Right lobe of liver (tissue), 6 donors: ENCODE data around the gene FAM47E. TPM values are rescaled to one million over a fixed set of nuclear protein-coding genes. Genes with fewer than 3 reads are reported as not detected.

ENCODE experiments used
- ATAC-seq, 4 donors: fragments of 200-7000 bp; cut with Tn5 transposase; one replicate each; pipeline ENCODE4 v1.9.1; 2020; ENCODE audit warnings: mild to moderate bottlenecking in 4 of 4, moderate library complexity in 4 of 4
- DNase-seq, 3 donors: peaks; one replicate each; pipeline ENCODE4 v3.0.0-alpha.2; 2020
- H3K27ac ChIP-seq, 3 donors: fragments of 200-600 bp; one replicate each; pipeline ENCODE4 v1.8.0; 2022
- H3K27me3 ChIP-seq, 2 donors: fragments of 200-600 bp; one replicate each; pipeline ENCODE4 v1.8.0; 2022
- H3K36me3 ChIP-seq, 4 donors: fragments of 200-600 bp; sonication (generic) in 1 of 4; one replicate each; pipeline versions ENCODE4 v1.5.1 to v1.8.0; 2017 to 2022; ENCODE audit warnings: control low read depth in 1 of 4
- H3K4me1 ChIP-seq, 4 donors: fragments of 200-600 bp; sonication (generic) in 1 of 4; one replicate each; pipeline versions ENCODE4 v1.5.1 to v1.8.0; 2017 to 2022; ENCODE audit warnings: control low read depth in 1 of 4
- H3K4me3 ChIP-seq, 3 donors: fragments of 200-600 bp; one replicate each; pipeline ENCODE4 v1.8.0; 2022
- H3K9me3 ChIP-seq, 4 donors: fragments of 200-600 bp; sonication (generic) in 1 of 4; one replicate each; pipeline versions ENCODE4 v1.5.1 to v1.8.0; 2017 to 2022; ENCODE audit warnings: control low read depth in 1 of 4
- POLR2A ChIP-seq: fragments of 450-650 bp; IDR thresholded peaks from one replicate; pipeline ENCODE4 v1.6.1; 2017; ENCODE audit warnings: antibody characterized with exemption, mild to moderate bottlenecking
- WGBS: methylation state at CpG from one replicate; pipeline ENCODE4 v1.1.6; 2018; ENCODE audit warnings: low coverage, low lambda C conversion rate; ENCODE audit not compliant: insufficient coverage; ENCODE audit errors: missing lambda C conversion rate; 5-methylcytosine and 5-hydroxymethylcytosine counted together
- intact Hi-C, 2 donors: fragments of 100-400 bp; cut with DNase I; formaldehyde crosslinking; loops; one replicate each; pipeline versions ENCODE4 v1.11.2 to v1.14.1; 2022
- total RNA-seq, 6 experiments: library from RNA; depleted of rRNA in 2 of 6; stranded (reverse); fragments of >200 nt in 2 of 6; fragmentation: NEBNext Ultra II Directional in 3 of 6; extraction: Animal tissue kit (Norgen Biotek cat#: 25700) in 3 of 6; gene quantifications; one replicate each; pipeline versions ENCODE4 v1.1.0 to v1.2.4, GENCODE V29; 2016 to 2023
- TF ChIP-seq, protein P1 (sequence below), 4 donors: fragments of 200-600 bp in 3 of 4; fragments of 450-650 bp in 1 of 4; IDR thresholded peaks; one replicate each; pipeline versions ENCODE4 v1.5.1 to v1.8.0; 2016 to 2022; ENCODE audit warnings: antibody characterized with exemption in 4 of 4, mild to moderate bottlenecking in 2 of 4
- donor health status: DM: no; HTN: yes; CAD: no.
- donor health status: DM: no; HTN: no; CAD: no.
- donor health status: DM: no; HTN: no; CAD: no.
- donor health status: DM: no; HTN: yes; CAD: no.
- donor health status: DM: no; HTN: yes; CAD: no.

The FAM47E gene
- total RNA-seq, 6 experiments from 2014 or later: 1.2 to 5.0 (median 2.9) TPM

DNA sequence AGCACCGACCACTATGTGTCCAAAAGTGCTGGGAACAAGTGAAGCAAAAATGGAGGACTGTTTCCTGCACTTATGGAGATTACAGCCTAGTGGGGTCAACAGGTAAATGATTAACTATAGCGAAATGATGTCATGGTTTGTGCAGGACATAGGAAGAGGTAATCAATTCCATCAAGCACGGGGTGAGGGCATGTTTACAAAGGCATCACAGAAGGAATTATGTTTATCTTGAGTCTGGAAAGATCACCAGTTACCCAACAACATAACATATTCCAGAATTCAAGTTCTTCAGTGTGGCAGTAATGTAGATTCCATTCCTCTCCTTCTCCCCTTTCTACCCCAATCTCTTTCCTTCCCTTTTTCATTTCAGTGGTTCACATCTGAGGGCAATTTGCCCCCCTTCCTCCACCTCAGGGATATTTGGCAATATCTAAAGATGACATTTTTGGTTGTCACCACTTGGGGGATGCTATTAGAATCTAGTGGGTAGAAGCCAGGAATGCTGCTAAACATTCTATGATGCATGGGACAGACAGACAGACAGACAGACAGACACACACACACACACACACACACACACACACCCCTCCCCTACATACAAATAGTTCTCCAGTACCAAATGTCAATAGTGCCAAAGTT is 24.1 kb downstream of the FAM47E start:
- H3K36me3 ChIP-seq: no peaks in the 10 kb centered on the region
- H3K27me3 ChIP-seq: no peaks in the 10 kb centered on the region
- DNase-seq: peak in 1 of 3 donors; percentile 60
- peak; percentile 64 to 80 (median 70) for ATAC-seq
- H3K9me3 ChIP-seq: no peaks in the 10 kb centered on the region
- 18% methylated on average over 3 of the region's 3 CpGs for WGBS
- peak overlapping the region; percentile 76 to 97 (median 93) for H3K27ac ChIP-seq
- peaks cover 2 to 66% (median 19%) of the 10 kb centered on the region in 4 donors for H3K4me1 ChIP-seq
- no peak overlapping the region for H3K4me3 ChIP-seq
- intact Hi-C loops: no loop called here
- TF ChIP-seq POLR2A: no peak
- TF ChIP-seq, protein P1, sequence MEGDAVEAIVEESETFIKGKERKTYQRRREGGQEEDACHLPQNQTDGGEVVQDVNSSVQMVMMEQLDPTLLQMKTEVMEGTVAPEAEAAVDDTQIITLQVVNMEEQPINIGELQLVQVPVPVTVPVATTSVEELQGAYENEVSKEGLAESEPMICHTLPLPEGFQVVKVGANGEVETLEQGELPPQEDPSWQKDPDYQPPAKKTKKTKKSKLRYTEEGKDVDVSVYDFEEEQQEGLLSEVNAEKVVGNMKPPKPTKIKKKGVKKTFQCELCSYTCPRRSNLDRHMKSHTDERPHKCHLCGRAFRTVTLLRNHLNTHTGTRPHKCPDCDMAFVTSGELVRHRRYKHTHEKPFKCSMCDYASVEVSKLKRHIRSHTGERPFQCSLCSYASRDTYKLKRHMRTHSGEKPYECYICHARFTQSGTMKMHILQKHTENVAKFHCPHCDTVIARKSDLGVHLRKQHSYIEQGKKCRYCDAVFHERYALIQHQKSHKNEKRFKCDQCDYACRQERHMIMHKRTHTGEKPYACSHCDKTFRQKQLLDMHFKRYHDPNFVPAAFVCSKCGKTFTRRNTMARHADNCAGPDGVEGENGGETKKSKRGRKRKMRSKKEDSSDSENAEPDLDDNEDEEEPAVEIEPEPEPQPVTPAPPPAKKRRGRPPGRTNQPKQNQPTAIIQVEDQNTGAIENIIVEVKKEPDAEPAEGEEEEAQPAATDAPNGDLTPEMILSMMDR (IDR thresholded peaks at IDR 0.05): no peak

DNA sequence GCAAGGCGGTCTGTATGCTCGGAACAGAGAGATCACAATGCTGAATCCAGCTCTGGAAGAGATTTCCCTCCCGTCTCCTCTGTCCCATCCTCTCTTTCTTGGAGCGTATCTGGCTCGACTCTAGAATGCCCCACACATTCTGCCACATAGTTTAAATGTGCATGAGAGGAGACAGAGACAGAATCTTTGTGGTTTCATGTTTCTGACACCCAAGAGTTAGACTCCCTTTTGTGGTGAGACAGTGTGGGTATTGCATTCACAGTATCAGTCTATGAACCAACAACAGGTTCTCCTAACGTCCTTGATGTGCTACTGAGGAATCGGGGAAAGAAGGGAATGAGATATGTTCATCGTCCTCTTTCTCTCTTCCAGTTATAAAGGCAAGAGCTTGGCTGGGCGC is 25.3 kb downstream of the FAM47E start:
- no peaks in the 10 kb centered on the region for H3K36me3 ChIP-seq
- intact Hi-C loops: no loop called here
- no peak for DNase-seq
- no peaks in the 10 kb centered on the region for H3K9me3 ChIP-seq
- no peak for ATAC-seq
- no peak overlapping the region for H3K4me3 ChIP-seq
- WGBS: 77% methylated on average over 6 of the region's 9 CpGs
- no peak for TF ChIP-seq POLR2A
- TF ChIP-seq, protein P1 (IDR thresholded peaks at IDR 0.05): no peak
- no peaks in the 10 kb centered on the region for H3K27me3 ChIP-seq
- H3K27ac ChIP-seq: peak overlapping the region; percentile 78 to 97 (median 93)
- H3K4me1 ChIP-seq: peaks cover 2 to 74% (median 24%) of the 10 kb centered on the region in 4 donors

DNA sequence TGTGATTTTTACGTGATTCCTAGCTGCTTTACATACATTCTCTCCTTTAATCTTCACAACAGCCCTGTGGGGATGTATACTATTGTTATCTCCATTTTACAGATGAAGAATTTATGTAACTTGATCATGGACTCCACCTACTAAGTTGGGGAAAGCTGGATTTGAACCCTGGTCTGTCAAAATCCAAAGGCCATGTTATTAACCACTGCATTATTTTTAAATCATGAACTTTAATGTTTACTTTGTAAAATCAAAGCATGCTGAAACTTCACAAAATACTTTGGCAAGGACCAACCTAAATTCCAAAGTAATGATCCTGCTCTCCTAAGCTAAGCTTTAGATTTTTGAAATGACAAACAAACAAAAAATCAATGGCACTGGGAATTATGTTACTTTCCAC is 26.1 kb downstream of the FAM47E start:
- TF ChIP-seq POLR2A: no peak
- Histone ChIP-seq H3K27ac (peak overlapping the region; percentile 78 to 97 (median 93)), H3K36me3 (no peaks in the 10 kb centered on the region), H3K27me3 (no peaks in the 10 kb centered on the region), H3K9me3 (no peaks in the 10 kb centered on the region), H3K4me1 (peaks cover 2 to 66% (median 23%) of the 10 kb centered on the region in 4 donors), H3K4me3 (no peak overlapping the region)
- intact Hi-C loops: no loop called here
- DNase-seq (no peak), ATAC-seq (peak; percentile 26 to 45 (median 43))
- 43% methylated on average over 1 of the region's 1 CpG for WGBS

DNA sequence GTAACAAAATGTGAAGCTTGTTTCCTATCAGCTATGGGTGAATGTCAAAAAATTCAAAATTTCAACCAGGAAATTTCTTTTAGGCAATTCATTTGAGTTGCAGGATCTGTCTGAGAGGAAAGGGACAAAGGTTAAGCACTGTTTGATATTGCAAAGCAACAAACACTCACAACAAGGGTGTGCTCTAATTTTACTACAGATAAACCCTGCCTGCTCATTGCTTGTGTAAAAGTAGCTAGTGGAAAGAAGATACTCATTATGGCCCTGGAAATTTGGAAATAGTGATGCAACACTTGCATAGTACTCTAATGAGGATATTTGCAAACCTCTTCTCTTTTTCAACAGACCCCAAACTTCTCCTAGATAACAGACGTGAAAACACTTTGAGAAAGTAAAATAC is 27.1 kb downstream of the FAM47E start:
- intact Hi-C loops: no loop called here
- ATAC-seq: peak; percentile 60 to 76 (median 67)
- peak overlapping the region; percentile 78 to 97 (median 93) for H3K27ac ChIP-seq
- no peaks in the 10 kb centered on the region for H3K36me3 ChIP-seq
- H3K4me3 ChIP-seq: no peak overlapping the region
- H3K27me3 ChIP-seq: no peaks in the 10 kb centered on the region
- H3K4me1 ChIP-seq: peaks cover 2 to 60% (median 20%) of the 10 kb centered on the region in 4 donors
- DNase-seq: no peak
- 6% methylated on average over 1 of the region's 1 CpG for WGBS
- no peaks in the 10 kb centered on the region for H3K9me3 ChIP-seq
- TF ChIP-seq POLR2A: peak; percentile 30
- TF ChIP-seq, protein P1 (IDR thresholded peaks at IDR 0.05): no peak

DNA sequence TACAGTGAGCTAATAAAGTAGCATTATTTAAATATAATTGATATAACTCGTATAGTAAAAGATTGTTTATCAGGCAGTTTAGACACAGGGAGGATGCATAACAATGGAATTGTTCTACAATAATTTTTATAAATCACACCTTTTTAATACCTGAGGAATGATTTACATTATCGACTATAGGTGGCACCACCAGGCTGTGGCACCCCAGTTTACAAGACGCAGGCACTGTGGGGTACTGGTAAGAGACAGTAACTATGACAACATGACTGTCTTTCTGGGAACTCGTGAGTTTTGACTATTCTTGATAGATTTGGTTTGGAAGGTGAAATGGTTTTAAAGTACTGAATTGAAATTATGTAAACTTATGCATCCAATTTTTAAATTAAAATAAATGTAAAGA is 27.9 kb downstream of the FAM47E start:
- no peak for ATAC-seq
- 40% methylated on average over 4 of the region's 4 CpGs for WGBS
- no peak for DNase-seq
- intact Hi-C loops: no loop called here
- Histone ChIP-seq H3K4me3 (no peak overlapping the region), H3K9me3 (no peaks in the 10 kb centered on the region), H3K27me3 (no peaks in the 10 kb centered on the region), H3K4me1 (peaks cover 2 to 58% (median 19%) of the 10 kb centered on the region in 4 donors), H3K36me3 (no peaks in the 10 kb centered on the region), H3K27ac (peak overlapping the region; percentile 78 to 97 (median 93))
- no peak for TF ChIP-seq POLR2A
- TF ChIP-seq, protein P1 (IDR thresholded peaks at IDR 0.05): no peak
